ENCODE data around the gene TPCN2. TPM values are rescaled to one million over a fixed set of nuclear protein-coding genes. Genes with fewer than 3 reads are reported as not detected.
A peak's percentile ranks its signal among the peaks of the same experiment; 100 is the strongest.

TPCN2 gene
- total and polyA plus RNA-seq, 2 experiments from 2014 or later = 39.4 to 42.2 TPM

- no peaks in the 10 kb centered on the region for H3K9me3 ChIP-seq (ENCODE audit: low read depth)
- H3K27ac ChIP-seq = no peak overlapping the region
- H3K4me1 ChIP-seq (ENCODE audit: low read depth) = peaks cover 9% of the 10 kb centered on the region
- H3K27me3 ChIP-seq = no peaks in the 10 kb centered on the region
- H3K4me3 ChIP-seq = no peak overlapping the region
- no peaks in the 10 kb centered on the region for H3K36me3 ChIP-seq
- DNase-seq (ENCODE audit: low read depth in 1 of 2, low spot score in 1 of 2) = no peak
- TF ChIP-seq CTCF (IDR thresholded peaks at IDR 0.05; ENCODE audit: low read depth, low read length) = no peak
Measured at GRCh38 chr11:69121021-69121420, 72.3 kb downstream of the TPCN2 start.

GRCh38 chr11:69121621-69122325 is 73.0 kb downstream of the TPCN2 start:
- no peaks in the 10 kb centered on the region for H3K36me3 ChIP-seq
- H3K27ac ChIP-seq = no peak overlapping the region
- H3K9me3 ChIP-seq (ENCODE audit: low read depth) = no peaks in the 10 kb centered on the region
- no peaks in the 10 kb centered on the region for H3K27me3 ChIP-seq
- no peak for TF ChIP-seq CTCF (IDR thresholded peaks at IDR 0.05; ENCODE audit: low read depth, low read length)
- DNase-seq (ENCODE audit: low read depth in 1 of 2, low spot score in 1 of 2) = no peak
- H3K4me3 ChIP-seq = no peak overlapping the region
- H3K4me1 ChIP-seq (ENCODE audit: low read depth) = peaks cover 9% of the 10 kb centered on the region

GRCh38 chr11:69122326-69122629 is 73.5 kb downstream of the TPCN2 start:
- DNase-seq (ENCODE audit: low read depth in 1 of 2, low spot score in 1 of 2) = no peak
- no peaks in the 10 kb centered on the region for H3K27me3 ChIP-seq
- H3K36me3 ChIP-seq = no peaks in the 10 kb centered on the region
- H3K4me1 ChIP-seq (ENCODE audit: low read depth) = peaks cover 9% of the 10 kb centered on the region
- no peak for TF ChIP-seq CTCF (IDR thresholded peaks at IDR 0.05; ENCODE audit: low read depth, low read length)
- no peaks in the 10 kb centered on the region for H3K9me3 ChIP-seq (ENCODE audit: low read depth)
- H3K4me3 ChIP-seq = no peak overlapping the region
- no peak overlapping the region for H3K27ac ChIP-seq

DNA sequence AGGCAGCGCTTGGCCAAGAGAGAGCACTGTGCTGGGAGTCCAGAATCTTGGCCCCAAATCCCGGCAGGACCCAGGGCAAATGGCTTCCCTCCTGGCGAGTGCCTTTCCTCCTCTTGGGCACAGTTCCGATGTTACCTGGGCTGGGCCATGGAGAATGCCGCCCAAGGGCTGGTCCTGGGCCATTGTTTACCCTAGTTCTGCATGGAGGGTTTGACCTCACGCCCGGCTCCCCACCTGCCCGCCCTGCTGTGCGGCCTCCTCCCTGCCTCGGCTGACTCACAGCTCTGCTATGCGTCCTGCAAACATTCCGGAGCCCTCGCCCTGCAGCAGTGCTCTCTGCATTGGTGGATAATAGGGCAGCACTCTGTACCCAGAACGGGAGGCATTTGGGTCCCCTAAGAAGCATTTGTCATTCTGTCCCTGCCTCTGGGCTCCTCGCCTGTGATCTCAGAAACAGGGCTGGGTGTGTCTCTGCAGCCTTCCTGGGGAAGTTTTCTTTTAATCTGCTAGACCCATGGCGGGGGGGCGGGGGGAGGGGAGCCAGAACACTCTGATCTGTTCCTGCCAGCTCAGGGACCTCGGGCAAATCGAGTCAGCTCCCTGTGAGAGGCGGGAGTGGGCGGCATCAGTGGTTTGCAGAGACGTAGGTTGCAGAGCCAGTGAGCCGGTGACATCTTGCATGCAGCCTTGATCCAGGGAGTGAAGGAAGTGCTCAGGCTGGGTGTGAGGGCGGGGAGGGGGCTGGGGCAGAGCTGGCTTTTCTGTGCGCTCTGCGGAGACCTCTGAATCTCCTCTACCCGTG is 74.1 kb downstream of the TPCN2 start:
- H3K27ac ChIP-seq = no peak overlapping the region
- TF ChIP-seq CTCF (IDR thresholded peaks at IDR 0.05; ENCODE audit: low read depth, low read length) = no peak
- H3K4me1 ChIP-seq (ENCODE audit: low read depth) = peaks cover 9% of the 10 kb centered on the region
- H3K36me3 ChIP-seq = no peaks in the 10 kb centered on the region
- peak; percentile 62 to 69 for DNase-seq (ENCODE audit: low read depth in 1 of 2, low spot score in 1 of 2)
- no peak overlapping the region for H3K4me3 ChIP-seq
- H3K27me3 ChIP-seq = no peaks in the 10 kb centered on the region
- no peaks in the 10 kb centered on the region for H3K9me3 ChIP-seq (ENCODE audit: low read depth)

DNA sequence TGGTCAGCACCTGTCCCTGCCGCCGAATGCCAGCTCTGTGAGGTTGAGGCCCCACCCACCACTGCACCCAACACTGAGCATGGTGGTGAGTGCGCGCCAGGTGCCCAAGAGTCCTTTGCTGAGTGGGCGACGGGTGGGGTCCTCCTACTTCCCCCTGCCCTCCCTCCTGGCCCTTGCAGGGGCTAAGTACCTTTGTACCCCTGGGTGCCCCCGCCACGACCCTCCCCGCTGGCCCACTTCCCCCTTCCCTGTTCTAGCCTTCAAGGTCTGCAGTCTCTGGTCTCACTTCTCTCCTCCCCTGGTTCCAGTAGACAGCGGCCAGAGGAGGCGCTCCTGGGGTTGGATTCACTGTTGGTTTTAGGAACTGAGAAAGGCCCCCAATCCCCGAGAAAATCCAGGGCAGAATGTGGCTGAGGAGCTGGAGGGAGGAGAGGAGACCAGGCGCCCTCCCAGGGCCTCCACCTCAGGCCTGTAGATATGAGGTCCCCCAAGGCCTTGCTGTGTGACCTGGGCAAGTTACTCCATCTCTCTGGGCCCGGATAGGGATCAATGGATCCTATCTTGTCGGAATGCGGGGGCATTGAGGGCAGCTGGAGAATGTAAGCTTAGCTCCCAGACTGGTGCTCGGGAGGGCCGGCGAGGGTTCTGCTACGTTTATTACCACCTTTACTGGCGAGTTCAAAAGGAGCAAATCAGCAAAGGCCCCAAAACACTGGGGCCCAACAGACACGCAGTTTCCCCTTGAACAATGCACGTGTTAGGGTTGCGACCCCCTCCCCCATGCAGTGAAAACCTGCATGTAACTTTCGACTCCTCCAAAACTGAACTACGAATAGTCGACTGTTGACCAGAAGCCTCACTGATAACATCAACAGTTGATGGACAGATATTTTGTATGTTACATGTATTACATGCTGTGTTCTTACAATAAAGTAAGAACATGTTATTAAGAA is 75.1 kb downstream of the TPCN2 start:
- TF ChIP-seq CTCF (IDR thresholded peaks at IDR 0.05; ENCODE audit: low read depth, low read length) = no peak
- H3K9me3 ChIP-seq (ENCODE audit: low read depth) = no peaks in the 10 kb centered on the region
- H3K27me3 ChIP-seq = no peaks in the 10 kb centered on the region
- H3K4me3 ChIP-seq = no peak overlapping the region
- H3K4me1 ChIP-seq (ENCODE audit: low read depth) = peaks cover 9% of the 10 kb centered on the region
- DNase-seq (ENCODE audit: low read depth in 1 of 2, low spot score in 1 of 2) = no peak
- H3K36me3 ChIP-seq = no peaks in the 10 kb centered on the region
- H3K27ac ChIP-seq = no peak overlapping the region

Data from cardiac muscle cell (in vitro differentiated cells and primary cell).